D721Med (cell line): ENCODE results near the gene FGF3.

Source experiments
- DNase-seq: peaks from one replicate; pipeline ENCODE4 v3.0.0; 2011; ENCODE audit warnings: low spot score; ENCODE audit not compliant: insufficient read length
- FAIRE-seq: peaks from 2 replicates; lab custom pipeline; 2011; peaks lifted over from hg19 to GRCh38; lab: Jason Lieb, UNC
- CTCF ChIP-seq: IDR thresholded peaks from 2 replicates; pipeline ENCODE4 v1.5.1; 2012; ENCODE audit warnings: mild to moderate bottlenecking, control low read depth; ENCODE audit not compliant: insufficient read depth; ENCODE audit errors: missing control alignments

FGF3 gene

GRCh38 chr11:69843529-69843921 lies 24.3 kb upstream of the FGF3 start:
- no peak for FAIRE-seq
- no peak for TF ChIP-seq CTCF
- no peak for DNase-seq

DNA sequence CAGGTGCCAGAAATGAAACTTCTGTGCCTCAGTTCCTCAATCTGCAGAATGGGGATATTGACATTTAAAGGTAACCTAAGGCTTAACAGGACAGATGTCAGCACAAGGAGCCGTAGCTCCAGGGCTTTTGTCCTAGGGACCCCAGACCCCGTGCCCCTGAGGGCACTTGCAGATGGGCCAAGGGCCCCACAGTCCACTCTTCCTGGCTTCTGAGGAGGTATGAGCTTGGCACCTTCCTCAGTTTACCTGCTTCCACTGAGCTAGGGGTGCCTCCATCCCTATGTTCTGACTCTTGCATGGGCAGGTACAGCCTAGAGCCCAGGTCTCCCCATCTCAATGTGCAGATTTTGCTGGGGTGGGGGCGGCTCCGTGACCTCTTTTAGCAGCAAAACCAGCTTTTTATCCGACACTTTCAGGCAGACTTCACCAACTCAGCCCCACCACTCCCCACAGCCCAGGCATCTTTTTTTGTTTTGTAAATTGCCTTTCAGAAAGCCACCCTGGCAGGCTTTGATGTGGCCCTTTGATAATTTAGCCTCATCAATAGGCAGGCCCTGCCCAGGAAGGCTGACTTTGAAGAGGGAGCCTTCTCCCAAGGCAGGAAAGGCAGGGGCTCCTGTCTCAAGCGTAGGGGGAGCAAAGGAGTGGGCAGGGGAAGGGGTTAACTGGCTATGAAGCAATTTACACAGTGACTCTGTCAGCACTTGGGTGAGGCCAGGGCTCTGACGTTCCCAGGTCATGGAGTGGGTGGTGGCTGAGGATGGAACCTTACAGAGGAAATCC lies 23.7 kb upstream of the FGF3 start:
- no peak for FAIRE-seq
- no peak for DNase-seq
- TF ChIP-seq CTCF, result no peak

GRCh38 chr11:69841859-69842698 lies 22.9 kb upstream of the FGF3 start:
- no peak for FAIRE-seq
- peak; percentile 13 for TF ChIP-seq CTCF
- DNase-seq, result no peak

- no peak for DNase-seq
- FAIRE-seq, result no peak
- no peak for TF ChIP-seq CTCF
These were observed 22.1 kb upstream of the FGF3 start for GRCh38 chr11:69841170-69841858.

DNA sequence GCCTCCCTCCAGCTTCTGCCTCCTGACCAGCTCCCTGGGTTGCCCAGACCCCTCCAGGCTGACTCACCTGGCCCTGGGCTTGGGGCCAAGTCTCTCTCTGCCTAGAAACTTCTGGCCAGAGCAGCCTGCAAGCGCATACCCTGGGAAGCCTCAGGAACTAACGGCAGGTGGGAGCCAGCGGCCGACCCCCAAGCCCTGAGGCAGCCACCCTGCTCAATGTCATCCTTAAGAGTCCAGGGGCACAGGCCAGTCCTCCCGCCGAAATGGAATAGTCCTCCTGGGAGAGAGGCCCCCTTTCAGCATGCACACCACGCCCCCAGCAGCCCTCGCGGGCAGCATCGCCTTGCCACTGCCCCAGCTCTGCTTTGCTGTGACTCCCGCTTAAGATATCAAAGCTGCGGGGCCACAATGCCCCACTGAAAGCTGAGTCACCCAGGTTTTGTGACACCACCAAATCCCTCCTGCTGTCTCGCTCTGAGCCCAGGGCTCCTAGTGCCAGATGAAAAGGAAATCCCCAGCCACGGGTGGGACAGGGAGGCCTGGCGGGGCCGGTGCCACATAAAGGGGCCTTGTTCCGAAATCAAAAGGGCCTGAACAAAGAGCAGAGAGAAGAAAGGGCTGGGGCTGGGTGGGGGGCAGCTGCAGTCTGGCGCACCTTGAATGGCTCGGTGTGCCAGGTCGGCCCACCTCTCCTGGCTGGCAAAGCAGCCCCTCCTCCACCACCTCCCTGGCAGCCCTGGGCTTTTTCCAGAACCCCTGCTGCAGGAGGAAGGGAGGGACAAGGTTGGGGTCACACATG lies 21.4 kb upstream of the FGF3 start:
- no peak for FAIRE-seq
- TF ChIP-seq CTCF, result no peak
- no peak for DNase-seq

DNA sequence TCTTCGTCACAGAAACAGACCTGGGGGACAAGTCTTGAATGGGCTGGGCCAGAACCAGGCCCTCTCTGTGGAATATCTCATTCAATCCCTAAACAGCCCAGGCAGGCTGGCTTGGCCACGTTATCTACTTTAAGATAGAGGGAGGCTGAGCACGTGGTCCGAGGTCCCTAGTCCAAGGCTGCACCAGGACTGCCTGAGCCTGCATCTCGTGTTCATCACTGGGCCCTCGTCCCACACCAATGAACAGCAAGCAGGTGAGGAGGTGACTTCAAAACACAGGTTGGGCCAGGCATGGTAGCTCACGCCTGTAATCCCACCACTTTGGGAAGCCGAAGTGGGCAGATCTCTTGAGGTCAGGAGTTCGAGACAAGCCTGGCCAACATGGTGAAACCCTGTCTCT lies 20.3 kb upstream of the FGF3 start:
- TF ChIP-seq CTCF, result no peak
- no peak for DNase-seq
- FAIRE-seq, result no peak
